GM21423 (cell line): ENCODE data around the gene SCFD2.

Experiments
- ATAC-seq: cut with Tn5 transposase; IDR thresholded peaks from one replicate; pipeline ENCODE4 v1.9.1; 2021; ENCODE audit warnings: mild to moderate bottlenecking, moderate library complexity; ENCODE audit not compliant: unreplicated experiment

The SCFD2 gene

GRCh38 chr4:52964561-52965101 is 401.2 kb downstream of the SCFD2 start:
- ATAC-seq, result no peak

- no peak for ATAC-seq
Observed at GRCh38 chr4:52964011-52964410, 401.9 kb downstream of the SCFD2 start.

GRCh38 chr4:52962721-52963120 is 403.1 kb downstream of the SCFD2 start:
- ATAC-seq, result no peak

DNA sequence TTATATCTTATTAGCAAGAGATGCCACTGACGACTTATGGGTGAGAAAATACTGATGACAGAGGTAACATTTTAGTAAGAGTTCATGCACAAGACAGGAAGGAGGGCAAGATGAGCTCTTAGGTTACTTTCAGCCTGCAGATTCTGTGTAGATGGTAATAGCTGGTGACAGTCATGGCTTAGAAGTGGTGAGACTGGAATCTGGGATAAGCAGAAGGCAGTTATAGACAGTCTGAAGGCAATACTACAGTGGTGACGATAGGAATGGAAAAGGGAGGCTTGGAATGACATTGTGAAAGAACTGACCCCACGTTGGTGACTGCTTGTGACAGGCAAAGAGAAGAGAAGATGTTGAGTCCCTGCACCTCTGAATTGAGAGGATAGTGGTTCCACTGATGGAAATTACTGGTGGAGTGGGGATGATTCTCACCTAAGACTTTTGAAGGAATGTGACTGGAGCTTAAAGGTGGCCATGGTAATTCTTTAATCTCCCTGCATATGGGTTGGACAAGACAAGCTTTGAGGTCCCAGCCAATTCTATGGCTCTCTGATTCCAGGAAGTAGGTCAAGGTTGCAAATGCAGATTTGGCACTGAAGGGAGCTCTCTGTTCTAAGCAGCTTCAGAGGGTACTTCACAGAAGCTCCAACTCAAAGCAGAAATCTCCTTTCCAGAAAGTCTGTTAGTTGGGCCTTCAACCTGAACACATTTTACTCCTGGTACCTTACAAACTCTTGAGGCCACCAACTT is 404.0 kb downstream of the SCFD2 start:
- ATAC-seq, result no peak

- ATAC-seq, result no peak
Observed at GRCh38 chr4:52959541-52959940, 406.3 kb downstream of the SCFD2 start.

- ATAC-seq, result no peak
Observed at GRCh38 chr4:52957835-52958631, 407.8 kb downstream of the SCFD2 start.

GRCh38 chr4:52957220-52957686 is 408.6 kb downstream of the SCFD2 start:
- no peak for ATAC-seq

DNA sequence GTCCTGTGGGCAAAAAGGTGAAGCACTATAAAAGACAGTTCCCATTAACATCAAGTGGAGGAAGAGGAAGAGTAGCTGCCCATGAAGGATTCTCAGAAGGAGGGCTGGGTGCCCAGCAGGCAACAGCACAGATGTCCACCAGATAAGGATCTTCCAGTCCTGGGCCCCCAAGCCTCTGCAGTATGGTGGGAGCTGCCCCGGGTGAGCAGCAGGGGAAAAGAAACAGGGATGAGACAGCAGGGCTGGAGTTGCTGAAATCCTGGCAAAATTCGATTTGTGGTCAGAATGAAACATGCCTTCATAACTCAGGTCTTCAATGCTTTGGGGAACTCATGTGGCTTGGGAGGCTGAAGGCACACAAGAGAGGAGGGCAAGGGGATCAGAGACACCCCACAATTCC is 409.2 kb downstream of the SCFD2 start:
- ATAC-seq, result no peak

DNA sequence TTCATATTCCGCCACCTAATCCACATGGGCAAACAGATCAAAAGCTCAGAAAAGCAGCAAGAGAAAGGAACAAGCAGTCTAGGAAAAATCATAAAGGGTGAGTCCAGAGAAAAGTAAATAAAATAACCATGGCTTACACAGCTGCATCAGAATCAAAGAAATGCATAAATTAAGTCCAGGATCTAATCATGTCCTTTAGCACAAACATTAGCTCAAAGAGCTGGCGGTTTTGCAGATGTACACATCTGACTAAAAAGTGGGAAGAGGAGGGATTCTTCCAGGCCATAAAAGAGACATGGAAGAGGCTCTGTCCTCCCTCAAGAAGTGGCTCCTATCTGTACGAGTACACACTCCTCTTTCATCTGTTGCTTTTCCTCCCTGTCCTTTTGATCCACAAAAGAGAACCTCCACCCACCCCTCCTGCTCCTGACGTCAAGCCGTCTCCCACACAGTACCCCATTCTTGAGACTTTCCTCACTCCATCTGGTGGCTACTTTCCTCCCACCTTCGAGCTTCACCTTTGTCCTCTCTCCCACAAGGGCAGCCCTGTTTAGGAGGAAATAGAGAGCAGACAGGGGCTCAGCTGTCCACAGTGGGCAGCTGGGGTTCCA is 411.2 kb downstream of the SCFD2 start:
- no peak for ATAC-seq

GRCh38 chr4:52952540-52952939 is 413.3 kb downstream of the SCFD2 start:
- no peak for ATAC-seq

DNA sequence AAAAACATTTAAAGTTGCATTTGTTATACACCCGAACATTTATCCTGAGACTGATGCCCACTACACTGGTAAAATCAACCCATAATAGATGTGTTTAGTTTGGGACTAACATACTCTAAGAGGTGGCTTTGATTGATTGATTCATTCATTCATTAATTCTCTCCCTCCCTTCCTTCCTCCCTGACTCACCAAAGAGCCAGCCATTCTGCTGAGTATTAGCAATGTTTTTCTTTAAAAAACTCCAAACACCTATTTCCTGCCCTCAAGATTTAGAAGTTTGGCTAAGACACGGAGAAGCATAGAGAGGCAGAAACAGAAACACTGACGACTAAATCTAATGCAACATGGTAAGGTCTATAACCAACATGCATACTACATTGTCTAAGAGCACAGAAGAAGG is 414.8 kb downstream of the SCFD2 start:
- ATAC-seq, result no peak

- no peak for ATAC-seq
Observed at GRCh38 chr4:52950226-52950625, 415.6 kb downstream of the SCFD2 start.

DNA sequence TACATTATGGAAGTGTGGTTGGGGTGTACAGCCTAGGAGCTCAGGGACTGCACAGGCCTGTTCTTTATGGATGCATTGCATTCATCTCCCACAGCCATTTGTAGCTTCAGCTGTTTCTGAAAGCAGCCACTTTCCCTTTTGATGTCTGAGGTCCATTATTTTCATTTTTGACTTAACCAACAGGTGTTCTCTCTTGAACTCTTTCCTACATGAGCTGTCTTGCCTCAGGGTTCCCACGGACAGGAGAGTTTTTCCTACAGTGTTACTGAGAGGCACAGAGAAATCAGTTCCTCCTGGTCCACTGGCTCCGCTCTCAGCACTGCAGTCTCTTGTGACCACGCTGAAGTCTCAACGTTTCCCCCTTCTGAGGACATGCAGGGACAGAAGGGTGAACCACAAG is 416.5 kb downstream of the SCFD2 start:
- no peak for ATAC-seq

DNA sequence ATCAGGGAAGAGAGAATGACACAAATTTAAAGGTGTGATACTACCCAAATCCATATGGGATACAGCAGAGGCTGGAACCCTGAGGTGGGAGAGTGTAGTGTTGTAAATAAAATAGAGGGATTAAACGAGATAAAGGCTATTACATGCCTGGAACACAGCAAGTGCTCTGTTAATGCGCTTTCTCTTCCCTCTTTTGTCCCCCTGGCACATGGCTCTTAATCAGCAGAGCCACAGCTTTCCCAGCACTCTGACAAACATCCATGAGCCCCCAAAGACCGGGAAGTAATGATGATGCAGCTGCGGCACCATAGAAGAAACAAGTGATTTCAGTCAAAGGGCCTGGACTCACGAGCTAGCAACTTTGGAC is 417.8 kb downstream of the SCFD2 start:
- no peak for ATAC-seq

DNA sequence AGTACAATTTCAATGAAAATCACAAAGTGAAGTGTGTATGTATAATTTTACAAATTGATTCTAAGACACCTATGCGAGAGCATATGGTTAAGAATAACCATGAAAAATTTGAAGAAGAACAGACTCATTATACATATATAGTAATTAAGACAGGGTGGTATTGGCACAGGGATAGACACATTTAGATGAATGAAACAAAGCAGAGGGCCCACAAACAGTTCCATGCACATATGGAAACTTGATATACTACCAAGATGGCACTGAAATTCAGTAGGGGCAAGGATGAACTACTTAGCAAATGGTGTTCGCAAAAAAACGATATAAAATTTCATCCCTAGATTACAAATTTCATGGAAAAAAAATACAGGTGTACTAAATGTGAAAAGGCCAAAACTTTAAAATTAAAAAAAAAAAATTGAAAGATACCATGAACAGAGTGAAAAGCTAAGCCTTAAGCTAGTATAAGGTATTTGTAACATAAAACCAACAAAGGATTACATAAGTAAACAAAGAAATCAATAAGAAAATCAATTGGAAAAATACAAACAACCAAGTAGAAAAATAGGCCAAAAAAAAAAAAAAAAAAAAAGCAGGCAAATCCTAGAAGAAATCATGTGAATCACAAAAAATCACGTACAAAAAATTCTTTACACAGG is 418.3 kb downstream of the SCFD2 start:
- ATAC-seq, result no peak

DNA sequence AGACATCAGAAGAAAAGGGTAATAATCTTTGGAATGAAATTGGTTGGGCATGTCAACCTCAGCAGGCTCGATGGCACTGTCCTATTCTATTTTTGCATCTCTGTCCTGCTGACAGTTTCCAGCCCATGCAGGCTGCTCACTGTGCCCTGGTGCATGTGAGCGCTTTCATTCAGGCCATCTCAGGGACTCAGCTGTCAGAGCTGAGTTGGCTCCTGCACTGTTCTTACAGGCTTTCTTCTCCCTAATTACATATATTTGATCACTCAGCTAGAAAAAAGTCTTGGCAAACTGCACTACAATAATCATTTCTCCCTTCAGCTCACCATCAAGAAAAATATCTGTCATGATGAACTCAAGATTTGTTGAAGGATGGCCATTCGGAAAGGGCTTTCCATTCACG is 419.0 kb downstream of the SCFD2 start:
- no peak for ATAC-seq

GRCh38 chr4:52945982-52946381 is 419.9 kb downstream of the SCFD2 start:
- ATAC-seq, result no peak

GRCh38 chr4:52945326-52945898 is 420.4 kb downstream of the SCFD2 start:
- no peak for ATAC-seq

- no peak for ATAC-seq
Observed at GRCh38 chr4:52943677-52944076, 422.2 kb downstream of the SCFD2 start.

DNA sequence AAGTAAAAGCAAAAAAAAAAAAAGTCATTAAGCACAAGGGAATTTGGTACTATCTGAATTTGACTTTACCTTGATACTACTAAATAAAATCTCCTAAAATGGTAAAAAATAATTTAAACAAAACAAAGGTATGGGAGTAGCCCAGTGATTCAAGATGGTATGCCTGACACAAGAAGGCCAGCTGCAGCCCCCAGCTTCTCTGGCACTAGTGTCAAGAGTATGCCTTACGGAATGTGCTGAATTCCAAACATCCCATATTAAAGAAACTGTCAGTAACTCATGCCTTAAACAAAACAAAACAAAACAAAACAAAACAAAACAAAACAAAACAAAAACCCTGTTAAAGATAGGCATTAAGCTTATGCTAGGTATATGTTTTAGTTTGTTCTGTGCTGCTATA is 422.9 kb downstream of the SCFD2 start:
- no peak for ATAC-seq

DNA sequence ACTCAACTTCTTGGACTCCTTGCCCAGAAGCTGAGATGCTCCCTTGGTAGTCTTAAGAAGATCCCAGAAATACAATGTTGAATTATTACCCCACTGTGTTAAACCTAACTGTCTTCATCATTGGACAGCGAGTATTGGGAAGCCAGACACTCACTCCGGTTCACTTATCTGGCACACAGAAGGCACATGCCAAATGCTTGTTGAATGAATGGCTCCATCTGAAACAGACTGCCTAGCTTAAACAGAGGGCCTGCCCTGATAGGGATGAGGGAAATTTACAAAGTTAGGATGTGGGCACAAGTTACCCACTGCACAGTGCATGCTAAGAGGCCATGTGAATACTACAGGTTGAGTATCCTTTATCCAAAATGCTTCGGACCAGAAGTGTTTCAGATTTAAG is 424.4 kb downstream of the SCFD2 start:
- ATAC-seq, result no peak
